Nephron progenitor cell (in vitro differentiated cells): ENCODE data around the gene TNNT3.
"Not testable (repeated sequence)": the region's sequence is repeated elsewhere in the genome, so short reads cannot be mapped to it uniquely, and the experiment has no call there.

Source experiments
- DNase-seq: peaks from one replicate; pipeline ENCODE4 v3.0.0; 2021
- H3K27ac Mint-ChIP-seq: 2 replicates; pipeline ENCODE4 v1.8.0; 2021; ENCODE audit warnings: mild to moderate bottlenecking, moderate library complexity, mixed read lengths
- H3K27me3 Mint-ChIP-seq: 2 replicates; pipeline ENCODE4 v1.8.0; 2021; ENCODE audit warnings: mild to moderate bottlenecking, low read depth, mixed read lengths; ENCODE audit not compliant: poor library complexity
- H3K36me3 Mint-ChIP-seq: 2 replicates; pipeline ENCODE4 v1.8.0; 2021; ENCODE audit warnings: low read depth, mixed read lengths
- H3K4me1 Mint-ChIP-seq: 2 replicates; pipeline ENCODE4 v1.8.0; 2021; ENCODE audit warnings: mixed read lengths
- H3K4me3 Mint-ChIP-seq: 2 replicates; pipeline ENCODE4 v1.8.0; 2021; ENCODE audit warnings: mild to moderate bottlenecking, moderate library complexity, mixed read lengths
- H3K9me3 Mint-ChIP-seq: 2 replicates; pipeline ENCODE4 v1.8.0; 2021; ENCODE audit warnings: mild to moderate bottlenecking, moderate library complexity, mixed read lengths
- CTCF ChIP-seq: fragments of 200-600 bp; sonication (generic); IDR thresholded peaks from 2 replicates; pipeline ENCODE4 v1.5.0; 2021; ENCODE audit warnings: antibody characterized with exemption

The TNNT3 gene

GRCh38 chr11:1873048-1873812, 46.3 kb upstream of the TNNT3 start:
- Mint-ChIP-seq H3K4me1 (peaks cover 46% of the 10 kb centered on the region), H3K36me3 (no peaks in the 10 kb centered on the region), H3K27ac (peak overlapping the region; percentile 88), H3K27me3 (peaks cover 30% of the 10 kb centered on the region), H3K9me3 (no peaks in the 10 kb centered on the region), H3K4me3 (no peak overlapping the region)
- DNase-seq = peak; percentile 45
- TF ChIP-seq CTCF = no peak

GRCh38 chr11:1873813-1874150, 45.7 kb upstream of the TNNT3 start:
- Mint-ChIP-seq H3K27me3 (peaks cover 30% of the 10 kb centered on the region), H3K27ac (peak overlapping the region; percentile 88), H3K4me1 (peaks cover 45% of the 10 kb centered on the region)
- H3K36me3 Mint-ChIP-seq, H3K9me3 Mint-ChIP-seq, H3K4me3 Mint-ChIP-seq, DNase-seq: not testable (repeated sequence)

- Mint-ChIP-seq H3K27me3 (peaks cover 24% of the 10 kb centered on the region), H3K4me1 (peaks cover 37% of the 10 kb centered on the region)
- DNase-seq = peak; percentile 9
- H3K27ac Mint-ChIP-seq, H3K36me3 Mint-ChIP-seq, H3K9me3 Mint-ChIP-seq, H3K4me3 Mint-ChIP-seq: not testable (repeated sequence)
These were observed 44.9 kb upstream of the TNNT3 start for GRCh38 chr11:1874441-1875092.

GRCh38 chr11:1875093-1875850, 44.2 kb upstream of the TNNT3 start:
- Mint-ChIP-seq H3K9me3 (no peaks in the 10 kb centered on the region), H3K36me3 (no peaks in the 10 kb centered on the region), H3K4me3 (no peak overlapping the region), H3K27ac (peak overlapping the region; percentile 85), H3K27me3 (peaks cover 18% of the 10 kb centered on the region), H3K4me1 (peaks cover 37% of the 10 kb centered on the region)
- no peak for TF ChIP-seq CTCF
- DNase-seq = no peak

- not testable (repeated sequence) for H3K36me3 Mint-ChIP-seq, H3K4me3 Mint-ChIP-seq, H3K9me3 Mint-ChIP-seq, H3K27ac Mint-ChIP-seq, DNase-seq
- peaks cover 38% of the 10 kb centered on the region for H3K4me1 Mint-ChIP-seq
- H3K27me3 Mint-ChIP-seq = peaks cover 12% of the 10 kb centered on the region
These were observed 43.6 kb upstream of the TNNT3 start for GRCh38 chr11:1875851-1876301.

GRCh38 chr11:1876361-1877063, 43.0 kb upstream of the TNNT3 start:
- Mint-ChIP-seq H3K27ac (no peak overlapping the region), H3K4me1 (peaks cover 34% of the 10 kb centered on the region), H3K36me3 (no peaks in the 10 kb centered on the region), H3K27me3 (peaks cover 8% of the 10 kb centered on the region), H3K9me3 (no peaks in the 10 kb centered on the region), H3K4me3 (no peak overlapping the region)
- peak; percentile 30 for TF ChIP-seq CTCF
- peak; percentile 63 for DNase-seq
